H9 (cell line): Measurements from ENCODE around the gene FGF9. TPM values are rescaled to one million over a fixed set of nuclear protein-coding genes. Genes with fewer than 3 reads are reported as not detected.

Source experiments
- DNase-seq: peaks from one replicate; pipeline ENCODE4 v3.0.0-alpha.2; 2017
- H2AFZ ChIP-seq: one replicate; pipeline ENCODE4 v1.6.1; 2013; ENCODE audit warnings: mild to moderate bottlenecking, low read length, control low read depth, moderate library complexity
- H2AK5ac ChIP-seq: 2 replicates; pipeline ENCODE4 v1.6.1; 2013; ENCODE audit warnings: low read length, control low read depth, mixed read lengths; ENCODE audit not compliant: insufficient read length
- H2BK120ac ChIP-seq: one replicate; pipeline ENCODE4 v1.6.1; 2013; ENCODE audit warnings: low read depth, mild to moderate bottlenecking, low read length, control low read depth, inconsistent platforms; ENCODE audit not compliant: poor library complexity, severe bottlenecking
- H2BK12ac ChIP-seq: 2 replicates; pipeline ENCODE4 v1.6.1; 2013; ENCODE audit warnings: low read length, control low read depth, mixed read lengths, low read depth; ENCODE audit not compliant: insufficient read length
- H2BK15ac ChIP-seq: 2 replicates; pipeline ENCODE4 v1.6.1; 2013; ENCODE audit warnings: low read depth, low read length, control low read depth
- H2BK20ac ChIP-seq: one replicate; pipeline ENCODE4 v1.6.1; 2013; ENCODE audit warnings: low read depth, mild to moderate bottlenecking, low read length, control low read depth, inconsistent platforms; ENCODE audit not compliant: poor library complexity, severe bottlenecking
- H2BK5ac ChIP-seq: 2 replicates; pipeline ENCODE4 v1.6.1; 2013; ENCODE audit warnings: low read length, control low read depth, mixed read lengths; ENCODE audit not compliant: insufficient read length
- H3K14ac ChIP-seq: 2 replicates; pipeline ENCODE4 v1.6.1; 2013; ENCODE audit warnings: low read length, control low read depth; ENCODE audit not compliant: insufficient read depth
- H3K18ac ChIP-seq: 2 replicates; pipeline ENCODE4 v1.6.1; 2013; ENCODE audit warnings: low read depth, mild to moderate bottlenecking, mixed read lengths, low read length, control low read depth; ENCODE audit not compliant: insufficient read length
- H3K23ac ChIP-seq: 2 replicates; pipeline ENCODE4 v1.6.1; 2013; ENCODE audit warnings: low read length, control low read depth, mixed read lengths, low read depth; ENCODE audit not compliant: insufficient read length
- H3K23me2 ChIP-seq: 2 replicates; pipeline ENCODE4 v1.6.1; 2013; ENCODE audit warnings: low read depth, mild to moderate bottlenecking, mixed read lengths, low read length, control low read depth; ENCODE audit not compliant: insufficient read length, poor library complexity, severe bottlenecking
- H3K27ac ChIP-seq: 2 replicates; pipeline ENCODE4 v1.5.1; 2013; ENCODE audit warnings: low read length, control low read depth, mixed read lengths, low read depth; ENCODE audit not compliant: insufficient read length
- H3K27me3 ChIP-seq: 2 replicates; pipeline ENCODE4 v1.6.1; 2013; ENCODE audit warnings: low read length, control low read depth, inconsistent platforms; ENCODE audit not compliant: insufficient read depth
- H3K4ac ChIP-seq: 2 replicates; pipeline ENCODE4 v1.6.1; 2013; ENCODE audit warnings: low read depth, mild to moderate bottlenecking, control low read depth, inconsistent platforms, low read length, moderate library complexity
- H3K4me1 ChIP-seq: 2 replicates; pipeline ENCODE4 v1.6.1; 2013; ENCODE audit warnings: low read length, control low read depth, inconsistent platforms; ENCODE audit not compliant: insufficient read depth
- H3K4me2 ChIP-seq: 2 replicates; pipeline ENCODE4 v1.6.1; 2013; ENCODE audit warnings: low read length, control low read depth, mixed read lengths; ENCODE audit not compliant: insufficient read length, insufficient read depth
- H3K56ac ChIP-seq: 2 replicates; pipeline ENCODE4 v1.6.1; 2013; ENCODE audit warnings: low read depth, mild to moderate bottlenecking, mixed read lengths, low read length, control low read depth; ENCODE audit not compliant: insufficient read length
- H3K79me1 ChIP-seq: 2 replicates; pipeline ENCODE4 v1.6.1; 2013; ENCODE audit warnings: low read depth, mild to moderate bottlenecking, moderate library complexity, low read length, control low read depth, inconsistent platforms; ENCODE audit not compliant: insufficient read depth, poor library complexity, severe bottlenecking
- H3K79me2 ChIP-seq: 2 replicates; pipeline ENCODE4 v1.6.1; 2013; ENCODE audit warnings: low read length, control low read depth, inconsistent platforms; ENCODE audit not compliant: insufficient read depth
- H3K9ac ChIP-seq: 2 replicates; pipeline ENCODE4 v1.6.1; 2013; ENCODE audit warnings: low read length, control low read depth, mixed read lengths; ENCODE audit not compliant: insufficient read length; ENCODE audit errors: extremely low read depth
- H3K9me3 ChIP-seq: one replicate; pipeline ENCODE4 v1.6.1; 2013; ENCODE audit warnings: low read depth, low read length, inconsistent platforms; ENCODE audit not compliant: control insufficient read depth
- H3T11ph ChIP-seq: one replicate; pipeline ENCODE4 v1.6.1; 2013; ENCODE audit warnings: mild to moderate bottlenecking, low read length, control low read depth, inconsistent platforms
- H4K20me1 ChIP-seq: one replicate; pipeline ENCODE4 v1.6.1; 2013; ENCODE audit not compliant: control insufficient read depth, insufficient read length, insufficient read depth
- H4K5ac ChIP-seq: 2 replicates; pipeline ENCODE4 v1.6.1; 2013; ENCODE audit warnings: low read depth, mild to moderate bottlenecking, mixed read lengths, low read length, control low read depth; ENCODE audit not compliant: insufficient read length
- H4K8ac ChIP-seq: replicated peaks from 2 replicates; pipeline ENCODE4 v1.6.1; 2013; ENCODE audit warnings: low read length, control low read depth, mixed read lengths, low read depth; ENCODE audit not compliant: insufficient read length
- H4K91ac ChIP-seq: 2 replicates; pipeline ENCODE4 v1.6.1; 2013; ENCODE audit warnings: low read depth, mild to moderate bottlenecking, moderate library complexity, mixed read lengths, low read length, control low read depth; ENCODE audit not compliant: insufficient read length
- H3K27ac Mint-ChIP-seq, 3 experiments: 2 replicates in 2 of 3; 3 replicates in 1 of 3; pipeline ENCODE4 v1.8.0; 2020 to 2021; ENCODE audit warnings: mixed read lengths in 3 of 3, mild to moderate bottlenecking in 1 of 3, moderate library complexity in 1 of 3
- H3K27me3 Mint-ChIP-seq: 2 replicates; pipeline ENCODE4 v1.8.0; 2021; ENCODE audit warnings: low read depth, mild to moderate bottlenecking, moderate library complexity, mixed read lengths
- H3K36me3 Mint-ChIP-seq, 3 experiments: 2 replicates in 2 of 3; 3 replicates in 1 of 3; pipeline ENCODE4 v1.8.0; 2020 to 2021; ENCODE audit warnings: low read depth in 3 of 3, mixed read lengths in 3 of 3; ENCODE audit not compliant: insufficient read depth in 1 of 3
- H3K4me1 Mint-ChIP-seq, 2 experiments: 2 replicates each; pipeline ENCODE4 v1.8.0; 2020; ENCODE audit warnings: mixed read lengths in 2 of 2
- H3K4me3 Mint-ChIP-seq, 2 experiments: 2 replicates in 1 of 2; 3 replicates in 1 of 2; pipeline ENCODE4 v1.8.0; 2020 to 2021; ENCODE audit warnings: mild to moderate bottlenecking in 2 of 2, mixed read lengths in 2 of 2, moderate library complexity in 1 of 2
- H3K9me3 Mint-ChIP-seq, 2 experiments: 2 replicates in 1 of 2; 3 replicates in 1 of 2; pipeline ENCODE4 v1.8.0; 2020; ENCODE audit warnings: mild to moderate bottlenecking in 2 of 2, mixed read lengths in 2 of 2, moderate library complexity in 1 of 2
- CTCF ChIP-seq: fragments of 200-600 bp; sonication (generic); conservative IDR thresholded peaks from 3 replicates; pipeline ENCODE4 v1.8.0; 2021; ENCODE audit warnings: antibody characterized with exemption, mild to moderate bottlenecking
- WGBS: extraction: QIAGEN DNeasy Blood & Tissue Kit; methylation state at CpG from one replicate; pipeline ENCODE4 v1.1.7; 2013; ENCODE audit warnings: missing lambda C conversion rate, low lambda C conversion rate, mixed read lengths; ENCODE audit not compliant: insufficient read length; ENCODE audit errors: extremely low coverage; 5-methylcytosine and 5-hydroxymethylcytosine counted together
- total RNA-seq: library from RNA; stranded (reverse); gene quantifications from 2 replicates; pipeline ENCODE4 v1.2.1, GENCODE V29; 2021

The FGF9 gene
- total RNA-seq, 1 experiment from 2014 or later = 0.22 TPM

GRCh38 chr13:21698817-21699679 is 28.2 kb downstream of the FGF9 start:
- H3K9me3 Mint-ChIP-seq = no peaks in the 10 kb centered on the region

More at GRCh38 chr13:21698817-21699679, 28.2 kb downstream of the FGF9 start:
- no CpG with 5 or more reads among the region's 5 CpGs for WGBS
- Histone ChIP-seq H3T11ph (no peak overlapping the region), H3K23me2 (no peaks in the 10 kb centered on the region), H3K27me3 (no peaks in the 10 kb centered on the region), H3K14ac (no peak overlapping the region), H2BK15ac (no peak overlapping the region), H3K4me1 (peaks cover 4% of the 10 kb centered on the region; the same call in 1 of the 2 replicates), H3K79me2 (no peaks in the 10 kb centered on the region), H3K18ac (no peak overlapping the region), H2AK5ac (no peak overlapping the region), H4K91ac (no peak overlapping the region), H4K8ac (no peak overlapping the region), H2BK20ac (no peak overlapping the region), H2BK120ac (no peak overlapping the region), H2BK5ac (no peak overlapping the region), H4K20me1 (no peaks in the 10 kb centered on the region), H2AFZ (no peak overlapping the region), H3K4ac (no peak overlapping the region), H4K5ac (no peak overlapping the region), H3K9ac (no peak overlapping the region), H3K79me1 (no peaks in the 10 kb centered on the region), H2BK12ac (no peak overlapping the region), H3K27ac (no peak overlapping the region), H3K9me3 (no peaks in the 10 kb centered on the region), H3K4me2 (no peak overlapping the region), H3K56ac (no peak overlapping the region), H3K23ac (no peak overlapping the region)
- Mint-ChIP-seq H3K4me3 (no peak overlapping the region), H3K36me3 (no peaks in the 10 kb centered on the region), H3K27me3 (no peaks in the 10 kb centered on the region; the same call in none of the 2 replicates), H3K4me1 (peaks cover 16 to 28% of the 10 kb centered on the region in 2 experiments), H3K27ac (peak overlapping the region in 1 of 3 experiments; percentile 72; a peak in 1 of 7 replicates)
- DNase-seq = no peak
- TF ChIP-seq CTCF = no peak
